ENCODE results near the gene COG3. TPM values are rescaled to one million over a fixed set of nuclear protein-coding genes. Genes with fewer than 3 reads are reported as not detected.

The COG3 gene
- total RNA-seq, 6 experiments from 2014 or later: 17.5 to 22.2 (median 20.7) TPM

- H3K27ac Mint-ChIP-seq: no peak overlapping the region
- DNase-seq: peak; percentile 27
Observed at GRCh38 chr13:45564133-45564776, 99.5 kb downstream of the COG3 start.

DNA sequence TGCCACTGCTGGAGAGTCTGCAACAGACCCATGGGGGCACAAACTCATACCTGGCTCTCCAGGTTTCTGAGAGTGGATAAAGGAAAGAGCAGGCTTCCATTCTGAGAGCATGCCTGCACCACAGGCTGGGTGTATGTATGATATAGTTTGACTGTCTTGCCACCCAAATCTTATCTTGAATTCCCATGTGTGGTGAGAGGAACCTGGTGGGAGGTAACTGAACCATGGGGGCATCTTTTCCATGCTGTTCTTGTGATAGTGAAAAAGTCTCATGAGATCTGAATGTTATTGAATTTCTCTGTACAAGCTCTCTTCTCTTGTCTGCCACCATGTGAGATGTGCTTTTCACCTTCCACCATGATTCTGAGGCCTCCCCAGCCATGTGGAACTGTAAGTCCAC, 100.6 kb downstream of the COG3 start:
- Mint-ChIP-seq H3K9me3 (peaks cover 4% of the 10 kb centered on the region; the same call in 1 of the 2 replicates), H3K4me1 (ENCODE audit: low read depth) (no peaks in the 10 kb centered on the region), H3K27me3 (ENCODE audit: insufficient read depth) (peaks cover 14% of the 10 kb centered on the region), H3K27ac (no peak overlapping the region), H3K36me3 (ENCODE audit: low read depth) (peaks cover 4% of the 10 kb centered on the region; the same call in 1 of the 2 replicates), H3K4me3 (no peak overlapping the region)
- no peak for DNase-seq
- TF ChIP-seq, protein P1, sequence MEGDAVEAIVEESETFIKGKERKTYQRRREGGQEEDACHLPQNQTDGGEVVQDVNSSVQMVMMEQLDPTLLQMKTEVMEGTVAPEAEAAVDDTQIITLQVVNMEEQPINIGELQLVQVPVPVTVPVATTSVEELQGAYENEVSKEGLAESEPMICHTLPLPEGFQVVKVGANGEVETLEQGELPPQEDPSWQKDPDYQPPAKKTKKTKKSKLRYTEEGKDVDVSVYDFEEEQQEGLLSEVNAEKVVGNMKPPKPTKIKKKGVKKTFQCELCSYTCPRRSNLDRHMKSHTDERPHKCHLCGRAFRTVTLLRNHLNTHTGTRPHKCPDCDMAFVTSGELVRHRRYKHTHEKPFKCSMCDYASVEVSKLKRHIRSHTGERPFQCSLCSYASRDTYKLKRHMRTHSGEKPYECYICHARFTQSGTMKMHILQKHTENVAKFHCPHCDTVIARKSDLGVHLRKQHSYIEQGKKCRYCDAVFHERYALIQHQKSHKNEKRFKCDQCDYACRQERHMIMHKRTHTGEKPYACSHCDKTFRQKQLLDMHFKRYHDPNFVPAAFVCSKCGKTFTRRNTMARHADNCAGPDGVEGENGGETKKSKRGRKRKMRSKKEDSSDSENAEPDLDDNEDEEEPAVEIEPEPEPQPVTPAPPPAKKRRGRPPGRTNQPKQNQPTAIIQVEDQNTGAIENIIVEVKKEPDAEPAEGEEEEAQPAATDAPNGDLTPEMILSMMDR (IDR thresholded peaks at IDR 0.05): no peak

More at GRCh38 chr13:45564133-45564776, 99.5 kb downstream of the COG3 start:
- H3K4me1 Mint-ChIP-seq (ENCODE audit: low read depth): no peaks in the 10 kb centered on the region
- H3K4me3 Mint-ChIP-seq: no peak overlapping the region
- peaks cover 11% of the 10 kb centered on the region for H3K27me3 Mint-ChIP-seq (ENCODE audit: insufficient read depth)
- H3K9me3 Mint-ChIP-seq: peaks cover 4% of the 10 kb centered on the region; the same call in 1 of the 2 replicates
- TF ChIP-seq, protein P1 (IDR thresholded peaks at IDR 0.05): no peak
- peaks cover 4% of the 10 kb centered on the region; the same call in 1 of the 2 replicates for H3K36me3 Mint-ChIP-seq (ENCODE audit: low read depth)

DNA sequence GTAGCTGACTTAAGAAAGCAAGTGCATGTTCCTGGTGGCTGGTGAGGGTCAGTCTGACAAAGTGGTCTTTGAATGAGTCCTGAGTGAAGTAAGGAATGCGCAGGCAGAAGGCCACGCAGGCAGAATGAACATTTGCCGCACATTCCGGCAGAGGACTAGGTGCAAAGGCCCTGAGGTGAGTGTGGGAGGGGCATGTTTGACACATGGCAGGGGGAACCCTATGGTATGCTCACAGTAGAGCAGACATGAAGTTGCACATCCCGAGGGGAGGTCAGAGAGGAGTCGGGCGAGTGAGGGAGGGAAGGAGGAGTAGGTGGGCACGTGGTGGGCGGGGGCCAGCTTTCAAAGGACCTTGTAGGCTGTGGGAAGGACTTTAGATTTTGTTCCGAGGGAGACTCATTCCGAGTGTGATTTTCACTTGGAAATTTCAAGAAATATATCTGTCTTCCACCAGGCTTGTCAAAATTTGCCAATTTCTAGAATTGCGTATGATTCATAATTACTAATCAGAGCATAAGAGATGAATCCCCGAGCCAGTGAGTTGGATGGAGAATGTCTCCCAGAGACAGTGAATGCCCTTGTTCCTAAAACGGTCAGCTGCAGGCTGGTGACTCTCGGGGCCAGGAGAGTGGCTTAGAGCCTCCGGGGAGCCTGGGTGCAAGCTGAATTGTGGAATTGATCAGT, 110.5 kb downstream of the COG3 start:
- no peak for DNase-seq
- Mint-ChIP-seq H3K27ac (no peak overlapping the region), H3K9me3 (no peaks in the 10 kb centered on the region), H3K4me3 (no peak overlapping the region), H3K27me3 (ENCODE audit: insufficient read depth) (peaks cover 15% of the 10 kb centered on the region), H3K36me3 (ENCODE audit: low read depth) (no peaks in the 10 kb centered on the region), H3K4me1 (ENCODE audit: low read depth) (no peaks in the 10 kb centered on the region)
- TF ChIP-seq, protein P1 (IDR thresholded peaks at IDR 0.05): no peak

- TF ChIP-seq, protein P1 (IDR thresholded peaks at IDR 0.05): no peak
- Mint-ChIP-seq H3K27me3 (ENCODE audit: insufficient read depth) (peaks cover 15% of the 10 kb centered on the region), H3K27ac (no peak overlapping the region), H3K4me3 (no peak overlapping the region), H3K36me3 (ENCODE audit: low read depth) (no peaks in the 10 kb centered on the region), H3K9me3 (no peaks in the 10 kb centered on the region), H3K4me1 (ENCODE audit: low read depth) (no peaks in the 10 kb centered on the region)
- DNase-seq: no peak
Observed at GRCh38 chr13:45575830-45576180, 111.1 kb downstream of the COG3 start.

DNA sequence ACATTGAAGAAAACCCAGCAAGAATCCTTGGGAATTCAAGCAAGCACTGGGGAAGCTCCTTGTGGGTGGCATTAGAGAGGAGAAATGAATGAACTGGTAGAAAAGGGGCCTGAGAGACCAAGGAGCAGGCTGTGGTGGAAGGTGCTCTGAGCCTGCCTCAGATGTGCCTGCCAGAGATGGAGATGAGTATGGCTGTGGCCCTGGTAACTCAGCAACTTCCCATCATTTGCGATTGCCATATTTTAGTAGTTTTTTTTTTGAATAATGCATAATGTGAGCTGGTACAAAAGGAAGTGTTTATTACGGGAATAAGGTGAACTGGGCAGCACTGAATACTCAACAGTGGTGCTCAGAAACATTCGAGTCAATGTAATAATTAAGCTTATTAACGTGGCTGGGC, 111.7 kb downstream of the COG3 start:
- H3K4me1 Mint-ChIP-seq (ENCODE audit: low read depth): no peaks in the 10 kb centered on the region
- H3K9me3 Mint-ChIP-seq: no peaks in the 10 kb centered on the region
- no peak overlapping the region for H3K27ac Mint-ChIP-seq
- H3K4me3 Mint-ChIP-seq: no peak overlapping the region
- H3K27me3 Mint-ChIP-seq (ENCODE audit: insufficient read depth): peaks cover 19% of the 10 kb centered on the region
- H3K36me3 Mint-ChIP-seq (ENCODE audit: low read depth): no peaks in the 10 kb centered on the region
- TF ChIP-seq, protein P1 (IDR thresholded peaks at IDR 0.05): no peak
- DNase-seq: no peak
